Measurements from ENCODE around the gene AREL1.

The AREL1 gene

GRCh38 chr14:74634964-74635363 lies 77.9 kb downstream of the AREL1 start:
- no peak for DNase-seq

GRCh38 chr14:74634481-74634880 lies 78.4 kb downstream of the AREL1 start:
- no peak for DNase-seq

GRCh38 chr14:74630881-74631690 lies 81.8 kb downstream of the AREL1 start:
- DNase-seq, result no peak

GRCh38 chr14:74628418-74628817 lies 84.5 kb downstream of the AREL1 start:
- no peak for DNase-seq

- DNase-seq, result no peak
Measured at GRCh38 chr14:74627076-74627475, 85.8 kb downstream of the AREL1 start.

GRCh38 chr14:74622257-74622656 lies 90.6 kb downstream of the AREL1 start:
- DNase-seq, result no peak

GRCh38 chr14:74621556-74621955 lies 91.3 kb downstream of the AREL1 start:
- DNase-seq, result no peak

- no peak for DNase-seq
Measured at GRCh38 chr14:74620923-74621322, 92.0 kb downstream of the AREL1 start.

- no peak for DNase-seq
Measured at GRCh38 chr14:74620497-74620921, 92.4 kb downstream of the AREL1 start.

- no peak for DNase-seq
Measured at GRCh38 chr14:74619672-74620131, 93.2 kb downstream of the AREL1 start.

- DNase-seq, result no peak
Measured at GRCh38 chr14:74618078-74618952, 94.6 kb downstream of the AREL1 start.

- no peak for DNase-seq
Measured at GRCh38 chr14:74616996-74617700, 95.7 kb downstream of the AREL1 start.

- no peak for DNase-seq
Measured at GRCh38 chr14:74616507-74616906, 96.4 kb downstream of the AREL1 start.

GRCh38 chr14:74615735-74616134 lies 97.1 kb downstream of the AREL1 start:
- no peak for DNase-seq

- no peak for DNase-seq
Measured at GRCh38 chr14:74614508-74615495, 98.1 kb downstream of the AREL1 start.

- no peak for DNase-seq
Measured at GRCh38 chr14:74613211-74613914, 99.5 kb downstream of the AREL1 start.

- no peak for DNase-seq
Measured at GRCh38 chr14:74612350-74613021, 100.4 kb downstream of the AREL1 start.

GRCh38 chr14:74611650-74612349 lies 101.1 kb downstream of the AREL1 start, which contains the start of gene LTBP2:
Gene LTBP2, minus strand, starts transcription at chr14:74612237. Its CDS starts 293 bp downstream, at chr14:74611944.
- DNase-seq, result no peak
